RWPE1 (cell line): ENCODE measurements around the gene TOMM20.
"Not testable (repeated sequence)": the region's sequence is repeated elsewhere in the genome, so short reads cannot be mapped to it uniquely, and the experiment has no call there.

Source experiments
- CTCF ChIA-PET: fragments of 350-600 bp; sonication (Branson Sonifier 250); formaldehyde crosslinking; extraction: SDS; loops from one replicate; lab custom pipeline; 2021; lab: Yijun Ruan, JAX
- POLR2A ChIA-PET: fragments of 400-600 bp; formaldehyde crosslinking; extraction: SDS; loops from one replicate; lab custom pipeline; 2020; ENCODE audit warnings: antibody characterized with exemption; ENCODE audit not compliant: low non-redundant PET; lab: Yijun Ruan, JAX
- DNase-seq: peaks from one replicate; pipeline ENCODE4 v3.0.0; 2012; ENCODE audit warnings: low spot score
- H3K27ac ChIP-seq: fragments of 450-650 bp; 2 replicates; pipeline ENCODE4 v1.5.1; 2017
- TF ChIP-seq, protein P1 (sequence below): fragments of 450-650 bp; conservative IDR thresholded peaks from 2 replicates; pipeline ENCODE4 v1.5.1; 2017; ENCODE audit warnings: low read depth, mild to moderate bottlenecking

Gene TOMM20

DNA sequence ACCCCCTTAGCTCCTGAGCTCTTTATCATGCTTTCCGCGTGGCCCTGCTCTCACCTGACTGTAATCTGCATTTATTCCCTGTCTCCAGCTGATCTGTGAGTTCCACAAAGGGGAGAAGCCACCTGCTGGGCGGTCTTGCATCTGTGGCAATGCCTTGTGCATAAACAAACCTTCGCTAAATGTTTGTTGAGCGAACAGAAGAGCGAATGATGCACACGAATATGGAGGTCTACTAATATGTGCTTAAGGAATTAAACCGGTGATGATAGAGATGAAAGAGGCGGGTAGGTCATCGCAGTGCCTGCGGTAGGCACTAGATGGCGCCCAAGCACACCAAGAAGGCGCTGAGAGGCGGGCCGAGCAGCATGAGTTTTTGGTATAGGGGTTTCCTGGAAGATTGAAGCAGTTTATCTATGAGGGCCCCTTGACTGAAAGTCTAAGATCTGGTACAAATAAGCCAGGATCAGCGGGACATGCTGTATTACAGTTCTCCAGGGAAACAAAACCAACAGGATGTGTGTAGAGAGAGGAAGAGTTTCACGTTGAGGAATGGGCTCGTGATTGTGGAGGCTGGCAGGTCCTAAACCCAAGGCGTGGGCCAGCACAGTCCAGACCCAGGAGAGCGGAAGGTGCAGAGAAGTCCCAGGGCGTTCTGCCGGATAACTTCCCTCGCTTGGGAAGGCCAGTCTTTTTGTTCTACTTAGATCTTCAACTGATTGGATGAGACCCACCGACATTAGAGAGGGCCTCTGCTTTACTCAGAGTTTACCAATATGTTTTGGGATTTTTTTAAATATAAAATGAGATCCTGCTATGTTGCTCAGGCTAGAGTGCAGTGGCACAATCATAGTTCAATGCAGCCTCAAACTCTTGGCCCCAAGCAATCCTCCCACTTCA is 34.7 kb downstream of the TOMM20 start:
- ChIA-PET POLR2A (no interaction called here), CTCF (interaction anchor here (0.7 to 1.1 kb wide), 3 partner anchors 10 to 323 kb away, joined by 3 to 4 read pairs (median 3); no protein-coding TSS in a partner anchor)
- peak; percentile 71 for DNase-seq
- no peak overlapping the region; the same call in 1 of the 2 replicates for H3K27ac ChIP-seq
- TF ChIP-seq, protein P1, sequence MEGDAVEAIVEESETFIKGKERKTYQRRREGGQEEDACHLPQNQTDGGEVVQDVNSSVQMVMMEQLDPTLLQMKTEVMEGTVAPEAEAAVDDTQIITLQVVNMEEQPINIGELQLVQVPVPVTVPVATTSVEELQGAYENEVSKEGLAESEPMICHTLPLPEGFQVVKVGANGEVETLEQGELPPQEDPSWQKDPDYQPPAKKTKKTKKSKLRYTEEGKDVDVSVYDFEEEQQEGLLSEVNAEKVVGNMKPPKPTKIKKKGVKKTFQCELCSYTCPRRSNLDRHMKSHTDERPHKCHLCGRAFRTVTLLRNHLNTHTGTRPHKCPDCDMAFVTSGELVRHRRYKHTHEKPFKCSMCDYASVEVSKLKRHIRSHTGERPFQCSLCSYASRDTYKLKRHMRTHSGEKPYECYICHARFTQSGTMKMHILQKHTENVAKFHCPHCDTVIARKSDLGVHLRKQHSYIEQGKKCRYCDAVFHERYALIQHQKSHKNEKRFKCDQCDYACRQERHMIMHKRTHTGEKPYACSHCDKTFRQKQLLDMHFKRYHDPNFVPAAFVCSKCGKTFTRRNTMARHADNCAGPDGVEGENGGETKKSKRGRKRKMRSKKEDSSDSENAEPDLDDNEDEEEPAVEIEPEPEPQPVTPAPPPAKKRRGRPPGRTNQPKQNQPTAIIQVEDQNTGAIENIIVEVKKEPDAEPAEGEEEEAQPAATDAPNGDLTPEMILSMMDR = peak; percentile 97

DNA sequence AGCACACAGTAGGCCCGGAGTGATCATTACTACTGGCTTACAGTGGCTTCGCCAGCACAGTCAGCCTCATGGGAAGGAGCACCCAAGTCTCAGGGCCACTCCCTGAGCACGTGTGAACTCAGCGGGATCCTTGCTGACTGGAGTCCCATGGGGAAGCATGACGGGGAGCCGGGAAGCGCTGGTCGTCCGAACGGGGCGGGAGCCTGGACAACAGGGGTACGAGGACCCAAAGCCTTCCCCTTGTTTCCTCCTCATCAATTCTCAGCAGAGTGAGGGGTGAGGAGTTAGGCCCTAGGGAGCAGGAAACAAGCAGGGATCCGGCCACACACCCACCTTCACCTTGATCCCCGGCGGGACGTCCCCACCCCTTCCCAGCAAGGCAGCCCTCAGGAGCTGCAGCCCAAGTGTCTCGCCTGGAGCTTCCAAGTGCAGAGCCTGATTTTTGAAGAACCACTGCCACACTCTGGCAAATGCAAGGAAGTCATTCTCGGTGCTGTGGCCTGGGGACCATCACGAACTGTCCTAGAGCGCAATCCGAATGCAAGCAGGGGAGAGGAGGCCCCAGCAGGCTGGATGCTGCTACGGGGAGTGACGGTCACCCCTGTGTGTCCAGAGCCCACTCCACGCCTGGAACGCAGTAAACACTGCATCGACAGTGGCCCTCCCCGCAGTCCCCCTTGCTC is 35.5 kb downstream of the TOMM20 start:
- ChIA-PET CTCF (interaction anchor here (0.7 to 0.8 kb wide), 4 partner anchors 9 to 444 kb away, joined by 3 to 7 read pairs (median 4); no protein-coding TSS in a partner anchor), POLR2A (no interaction called here)
- no peak for DNase-seq
- TF ChIP-seq, protein P1 = no peak
- no peak overlapping the region; the same call in 1 of the 2 replicates for H3K27ac ChIP-seq

DNA sequence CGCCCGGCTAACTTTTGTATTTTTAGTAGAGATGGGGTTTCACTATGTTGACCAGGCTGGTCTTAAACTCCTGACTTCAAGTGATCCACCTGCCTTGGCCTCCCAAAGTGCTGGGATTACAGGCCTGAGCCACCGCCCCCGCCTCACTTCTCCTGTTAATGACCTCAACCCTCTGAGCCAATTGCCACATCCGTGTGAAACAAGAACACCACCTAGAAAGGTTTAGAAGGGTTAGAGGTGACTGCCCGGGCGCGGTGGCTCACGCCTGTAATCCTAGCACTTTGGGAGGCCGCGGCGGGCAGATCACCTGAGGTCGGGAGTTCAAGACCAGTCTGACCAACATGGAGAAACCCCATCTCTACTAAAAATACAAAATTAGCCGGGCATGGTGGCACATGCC is 36.2 kb downstream of the TOMM20 start:
- POLR2A ChIA-PET, CTCF ChIA-PET, H3K27ac ChIP-seq, DNase-seq: not testable (repeated sequence)

DNA sequence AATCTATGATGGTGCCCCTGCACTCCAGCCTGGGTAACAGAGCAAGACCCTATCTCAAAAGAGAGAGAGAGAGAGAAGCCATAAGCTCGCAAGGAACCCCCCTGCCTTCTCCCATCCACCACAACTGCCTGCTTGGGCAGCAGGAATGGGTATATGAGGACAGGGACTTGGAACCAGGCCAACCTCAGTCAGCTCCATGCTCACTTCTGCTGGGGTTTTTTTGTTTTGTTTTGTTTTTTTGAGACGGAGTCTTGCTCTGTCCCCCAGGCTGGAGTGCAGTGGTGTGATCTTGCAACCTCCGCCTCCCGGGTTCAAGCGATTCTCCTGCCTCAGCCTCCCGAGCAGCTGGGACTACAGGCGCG is 36.6 kb downstream of the TOMM20 start:
- POLR2A ChIA-PET = interaction anchor here (0.6 kb wide), 1 partner anchor 454 kb away, joined by 3 read pairs; no protein-coding TSS in a partner anchor
- H3K27ac ChIP-seq, CTCF ChIA-PET, DNase-seq: not testable (repeated sequence)

DNA sequence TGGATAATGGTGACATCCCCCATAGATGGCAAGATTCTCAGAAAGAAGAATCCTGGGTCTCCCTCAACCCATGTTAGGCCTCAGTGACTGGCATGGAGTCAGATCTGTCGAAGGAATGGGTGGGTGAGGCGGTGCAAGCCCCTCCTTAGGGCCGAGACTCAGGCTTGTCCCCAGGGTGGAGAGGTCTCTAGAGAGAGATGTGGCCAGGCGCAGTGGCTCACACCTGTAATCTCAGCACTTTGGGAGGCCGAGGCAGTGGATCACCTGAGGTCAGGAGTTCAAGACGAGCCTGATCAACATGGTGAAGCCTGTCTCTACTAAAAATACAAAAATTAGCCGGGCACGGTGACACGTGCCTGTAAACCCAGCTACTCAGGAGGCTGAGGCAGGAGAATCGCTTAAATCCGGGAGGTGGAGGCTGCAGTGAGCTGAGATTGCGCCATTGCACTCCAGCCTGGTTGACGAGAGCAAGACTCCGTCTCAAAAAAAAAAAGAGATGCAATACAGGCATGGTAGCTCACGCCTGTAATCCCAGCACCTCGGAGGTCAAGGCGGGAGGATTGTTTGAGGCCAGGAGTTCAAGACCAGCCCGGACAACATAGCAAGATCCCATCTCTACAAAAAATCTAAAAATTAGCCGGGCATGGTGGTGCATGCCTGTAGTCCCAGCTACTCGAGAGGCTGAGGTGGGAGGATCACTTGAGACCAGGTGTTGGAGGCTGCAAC is 37.2 kb downstream of the TOMM20 start:
- H3K27ac ChIP-seq, DNase-seq: not testable (repeated sequence)
- ChIA-PET CTCF (interaction anchor here (0.9 kb wide), 1 partner anchor 592 kb away, joined by 4 read pairs; no protein-coding TSS in a partner anchor), POLR2A (interaction anchor here (0.6 kb wide), 1 partner anchor 453 kb away, joined by 3 read pairs; no protein-coding TSS in a partner anchor)

DNA sequence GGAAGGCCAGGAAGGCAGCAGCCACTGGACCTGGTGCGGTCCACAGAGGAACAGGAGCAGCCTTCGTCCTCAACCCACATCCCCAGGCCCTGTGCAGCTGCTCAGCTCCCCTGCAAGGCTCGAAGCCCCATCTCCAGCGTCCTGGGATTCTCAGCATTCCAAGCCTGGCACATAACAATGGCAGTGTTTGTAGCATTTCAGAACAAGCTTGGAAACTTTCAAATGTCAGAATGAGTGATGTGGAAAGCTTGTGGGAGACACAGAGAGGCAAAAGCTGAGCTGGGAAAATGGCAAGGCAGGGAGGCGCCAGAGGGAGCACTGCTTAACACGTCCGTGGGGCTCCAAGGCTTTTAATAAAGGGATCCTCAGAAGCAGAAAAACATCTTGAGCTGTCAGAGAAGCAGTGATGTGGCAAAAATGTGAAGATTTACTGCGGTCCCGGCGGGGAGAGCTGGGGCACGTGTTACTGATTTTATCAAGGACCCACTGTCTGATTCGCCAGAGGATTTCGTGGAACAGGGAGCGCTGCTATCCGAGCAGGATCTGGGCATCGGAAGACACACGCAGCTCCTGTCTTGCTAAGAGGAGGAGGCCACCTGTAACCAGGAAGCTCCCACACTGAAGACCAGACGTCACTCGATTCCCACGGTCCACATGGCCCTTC is 38.1 kb downstream of the TOMM20 start:
- TF ChIP-seq, protein P1 = no peak
- CTCF ChIA-PET = interaction anchor here (0.9 kb wide), 1 partner anchor 591 kb away, joined by 4 read pairs; no protein-coding TSS in a partner anchor
- POLR2A ChIA-PET = no interaction called here
- no peak for DNase-seq
- no peak overlapping the region for H3K27ac ChIP-seq

DNA sequence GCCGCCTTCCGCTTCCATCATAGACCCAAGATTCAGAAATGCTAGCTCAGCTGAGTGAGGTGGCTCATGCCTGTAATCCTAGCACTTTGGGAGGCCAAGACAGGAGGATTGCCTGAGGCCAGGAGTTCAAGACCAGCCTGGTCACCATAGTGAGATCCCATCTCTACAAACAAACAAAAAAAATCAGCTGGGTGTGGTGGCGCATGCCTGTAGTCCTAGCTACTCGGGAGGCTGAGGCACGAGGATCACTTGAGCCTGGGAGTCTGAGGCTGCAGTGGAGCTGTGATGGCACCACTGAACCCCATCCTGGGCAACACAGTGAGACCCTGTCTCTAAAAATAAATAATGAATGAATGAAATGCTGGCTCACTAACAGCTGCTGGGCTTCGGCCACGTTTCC is 39.7 kb downstream of the TOMM20 start:
- POLR2A ChIA-PET = no interaction called here
- no peak overlapping the region for H3K27ac ChIP-seq
- no peak for DNase-seq
- CTCF ChIA-PET = no interaction called here
- TF ChIP-seq, protein P1 = no peak
